ENCODE measurements around the gene WWOX.

- TF ChIP-seq POLR2A (IDR thresholded peaks at IDR 0.05; ENCODE audit: low read length) = no peak
- TF ChIP-seq GATA1 (IDR thresholded peaks at IDR 0.05; ENCODE audit: low read depth, low read length) = no peak
Observed at GRCh38 chr16:79064256-79064972, 965.0 kb downstream of the WWOX start.
